Measurements from ENCODE around the gene CRIM1.

Gene CRIM1

GRCh38 chr2:36410681-36411080 lies 55.1 kb downstream of the CRIM1 start:
- Histone ChIP-seq H3K4me3 (ENCODE audit: low read length) (no peak overlapping the region), H3K36me3 (ENCODE audit: insufficient read depth, low read length) (no peaks in the 10 kb centered on the region; the same call in 1 of the 2 replicates), H3K4me1 (ENCODE audit: insufficient read depth, low read length) (peaks cover 72% of the 10 kb centered on the region), H3K9ac (ENCODE audit: low read depth, low read length) (no peak overlapping the region), H3K9me3 (ENCODE audit: insufficient read depth, low read depth, low read length) (no peaks in the 10 kb centered on the region), H3K27me3 (ENCODE audit: insufficient read depth, low read length) (no peaks in the 10 kb centered on the region), H3K27ac (ENCODE audit: low read depth, low read length) (no peak overlapping the region)
- 86% methylated on average over 4 of the region's 4 CpGs for WGBS

DNA sequence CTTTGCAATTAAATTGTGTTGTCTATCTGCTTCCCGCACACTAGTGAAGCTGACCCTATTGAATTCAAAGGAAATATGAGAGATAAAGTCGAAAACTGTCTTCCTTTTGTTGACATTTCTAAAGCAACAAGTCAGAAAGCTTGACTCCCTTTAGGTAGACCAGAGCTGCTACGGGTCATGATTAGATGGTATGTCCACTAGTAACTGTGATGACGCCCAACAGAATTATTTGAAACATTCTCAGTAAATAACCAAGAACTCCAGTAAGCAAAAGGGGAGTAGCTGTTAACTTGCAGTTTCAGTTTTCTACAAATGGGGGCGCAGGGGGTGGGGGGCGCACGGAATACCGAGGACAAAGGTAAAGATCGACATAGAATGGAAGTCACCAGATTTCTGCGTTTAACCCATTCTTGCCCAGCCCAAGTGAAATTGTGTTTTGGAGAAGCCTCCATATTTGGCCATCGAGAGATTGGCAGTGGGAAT lies 56.4 kb downstream of the CRIM1 start:
- H3K4me1 ChIP-seq (ENCODE audit: insufficient read depth, low read length) = peaks cover 60% of the 10 kb centered on the region
- 50% methylated on average over 11 of the region's 11 CpGs for WGBS

DNA sequence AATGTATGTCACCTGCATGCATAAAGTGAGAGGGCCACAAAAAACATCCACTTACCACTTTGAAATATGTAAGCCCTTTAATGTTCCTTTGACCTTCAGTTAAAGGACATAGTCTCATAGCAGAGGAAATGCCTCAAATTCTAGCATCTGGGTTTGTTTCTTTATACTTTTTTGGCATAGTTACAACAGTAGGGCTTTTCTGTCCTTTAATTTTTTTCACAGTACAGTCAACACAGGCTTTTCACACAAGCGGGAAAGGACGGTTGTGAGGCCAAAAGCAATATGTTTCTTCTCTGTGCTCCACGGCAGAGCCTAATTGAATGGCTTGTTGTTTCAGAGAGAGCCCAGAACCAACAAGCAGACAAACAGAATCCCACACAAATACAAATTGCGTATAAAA lies 57.6 kb downstream of the CRIM1 start:
- WGBS = 95% methylated on average over 4 of the region's 4 CpGs
- H3K9me3 ChIP-seq (ENCODE audit: insufficient read depth, low read depth, low read length) = no peaks in the 10 kb centered on the region
- H3K4me3 ChIP-seq (ENCODE audit: low read length) = no peak overlapping the region
- no peak overlapping the region for H3K27ac ChIP-seq (ENCODE audit: low read depth, low read length)
- H3K36me3 ChIP-seq (ENCODE audit: insufficient read depth, low read length) = no peaks in the 10 kb centered on the region; the same call in 1 of the 2 replicates
- H3K27me3 ChIP-seq (ENCODE audit: insufficient read depth, low read length) = no peaks in the 10 kb centered on the region
- peaks cover 48% of the 10 kb centered on the region for H3K4me1 ChIP-seq (ENCODE audit: insufficient read depth, low read length)
- H3K9ac ChIP-seq (ENCODE audit: low read depth, low read length) = no peak overlapping the region

More for the DNA sequence above, 56.4 kb downstream of the CRIM1 start:
- no peaks in the 10 kb centered on the region for H3K27me3 ChIP-seq (ENCODE audit: insufficient read depth, low read length)
- H3K9me3 ChIP-seq (ENCODE audit: insufficient read depth, low read depth, low read length) = no peaks in the 10 kb centered on the region
- no peak overlapping the region for H3K9ac ChIP-seq (ENCODE audit: low read depth, low read length)
- no peaks in the 10 kb centered on the region; the same call in 1 of the 2 replicates for H3K36me3 ChIP-seq (ENCODE audit: insufficient read depth, low read length)
- no peak overlapping the region for H3K4me3 ChIP-seq (ENCODE audit: low read length)
- no peak overlapping the region for H3K27ac ChIP-seq (ENCODE audit: low read depth, low read length)

DNA sequence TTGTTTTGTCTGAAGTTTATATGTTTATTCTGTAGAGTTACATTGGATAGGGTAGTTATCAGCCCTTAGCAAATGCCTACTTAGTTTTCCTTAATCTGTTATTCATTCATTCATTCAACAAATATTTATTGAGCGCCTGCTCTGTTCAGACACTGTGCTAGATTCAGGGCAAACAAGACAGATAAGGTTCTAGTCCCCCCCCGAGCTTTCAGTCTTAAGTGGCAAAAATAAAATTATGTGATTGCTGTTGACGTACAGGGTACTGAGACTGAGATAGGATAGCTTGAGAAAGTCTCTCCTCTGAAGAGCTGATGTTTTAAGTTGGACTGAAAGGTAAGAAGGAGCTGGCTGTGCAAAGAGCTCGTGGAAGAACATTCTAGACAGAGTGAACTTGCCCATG lies 58.7 kb downstream of the CRIM1 start:
- peaks cover 39% of the 10 kb centered on the region for H3K4me1 ChIP-seq (ENCODE audit: insufficient read depth, low read length)
- H3K27ac ChIP-seq (ENCODE audit: low read depth, low read length) = no peak overlapping the region
- no peaks in the 10 kb centered on the region for H3K9me3 ChIP-seq (ENCODE audit: insufficient read depth, low read depth, low read length)
- H3K27me3 ChIP-seq (ENCODE audit: insufficient read depth, low read length) = no peaks in the 10 kb centered on the region
- no peak overlapping the region for H3K4me3 ChIP-seq (ENCODE audit: low read length)
- no peak overlapping the region for H3K9ac ChIP-seq (ENCODE audit: low read depth, low read length)
- WGBS = 91% methylated on average over 4 of the region's 4 CpGs
- no peaks in the 10 kb centered on the region; the same call in 1 of the 2 replicates for H3K36me3 ChIP-seq (ENCODE audit: insufficient read depth, low read length)

DNA sequence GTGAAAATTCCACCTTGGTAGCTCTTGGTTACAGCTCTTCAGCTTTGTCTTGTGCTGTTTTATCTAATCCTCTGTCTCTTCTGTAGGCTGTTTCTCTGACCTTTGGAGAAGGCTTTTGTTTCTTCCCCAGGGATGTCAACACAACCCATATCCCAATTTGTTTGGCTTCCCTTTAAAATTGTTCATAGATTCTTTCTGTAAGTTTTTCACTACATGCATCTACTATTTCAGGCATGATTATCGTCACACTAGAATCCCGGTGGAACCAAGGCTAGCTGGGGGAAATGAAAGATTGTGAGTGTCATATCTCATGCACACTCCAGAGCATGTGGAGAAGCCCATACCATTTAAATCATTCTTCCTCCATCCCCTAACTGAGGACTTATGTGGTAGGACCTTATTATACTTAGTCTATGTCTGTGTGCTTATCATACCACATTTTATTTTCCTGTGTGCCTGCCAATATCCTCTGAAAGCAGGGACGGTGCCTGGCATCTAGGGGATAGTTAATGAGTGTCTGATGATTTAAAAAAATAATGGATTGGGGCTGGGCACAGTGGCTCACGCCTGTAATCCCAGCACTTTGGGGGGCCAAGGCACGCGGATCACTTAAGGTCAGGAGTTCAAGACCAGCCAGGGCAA lies 59.9 kb downstream of the CRIM1 start:
- H3K9me3 ChIP-seq (ENCODE audit: insufficient read depth, low read depth, low read length) = no peaks in the 10 kb centered on the region
- no peaks in the 10 kb centered on the region; the same call in 1 of the 2 replicates for H3K36me3 ChIP-seq (ENCODE audit: insufficient read depth, low read length)
- 94% methylated on average over 4 of the region's 6 CpGs for WGBS
- H3K9ac ChIP-seq (ENCODE audit: low read depth, low read length) = no peak overlapping the region
- H3K4me3 ChIP-seq (ENCODE audit: low read length) = no peak overlapping the region
- no peak overlapping the region for H3K27ac ChIP-seq (ENCODE audit: low read depth, low read length)
- no peaks in the 10 kb centered on the region for H3K27me3 ChIP-seq (ENCODE audit: insufficient read depth, low read length)
- H3K4me1 ChIP-seq (ENCODE audit: insufficient read depth, low read length) = peaks cover 39% of the 10 kb centered on the region

GRCh38 chr2:36416370-36417165 lies 61.0 kb downstream of the CRIM1 start:
- Histone ChIP-seq H3K27ac (ENCODE audit: low read depth, low read length) (no peak overlapping the region), H3K27me3 (ENCODE audit: insufficient read depth, low read length) (no peaks in the 10 kb centered on the region), H3K9ac (ENCODE audit: low read depth, low read length) (no peak overlapping the region), H3K36me3 (ENCODE audit: insufficient read depth, low read length) (no peaks in the 10 kb centered on the region; the same call in 1 of the 2 replicates), H3K4me1 (ENCODE audit: insufficient read depth, low read length) (peaks cover 39% of the 10 kb centered on the region), H3K4me3 (ENCODE audit: low read length) (no peak overlapping the region), H3K9me3 (ENCODE audit: insufficient read depth, low read depth, low read length) (no peaks in the 10 kb centered on the region)
- WGBS = 94% methylated on average over 8 of the region's 8 CpGs

- Histone ChIP-seq H3K36me3 (ENCODE audit: insufficient read depth, low read length) (no peaks in the 10 kb centered on the region), H3K9me3 (ENCODE audit: insufficient read depth, low read depth, low read length) (no peaks in the 10 kb centered on the region), H3K27ac (ENCODE audit: low read depth, low read length) (no peak overlapping the region), H3K27me3 (ENCODE audit: insufficient read depth, low read length) (no peaks in the 10 kb centered on the region), H3K4me3 (ENCODE audit: low read length) (no peak overlapping the region), H3K9ac (ENCODE audit: low read depth, low read length) (no peak overlapping the region), H3K4me1 (ENCODE audit: insufficient read depth, low read length) (peaks cover 44% of the 10 kb centered on the region)
- WGBS = 80% methylated on average over 6 of the region's 6 CpGs
Measured at GRCh38 chr2:36420569-36421181, 65.1 kb downstream of the CRIM1 start.

GRCh38 chr2:36421379-36421778 lies 65.8 kb downstream of the CRIM1 start:
- Histone ChIP-seq H3K4me3 (ENCODE audit: low read length) (no peak overlapping the region), H3K36me3 (ENCODE audit: insufficient read depth, low read length) (no peaks in the 10 kb centered on the region), H3K9me3 (ENCODE audit: insufficient read depth, low read depth, low read length) (no peaks in the 10 kb centered on the region), H3K4me1 (ENCODE audit: insufficient read depth, low read length) (peaks cover 44% of the 10 kb centered on the region), H3K27ac (ENCODE audit: low read depth, low read length) (no peak overlapping the region; the same call in 1 of the 2 replicates), H3K27me3 (ENCODE audit: insufficient read depth, low read length) (no peaks in the 10 kb centered on the region), H3K9ac (ENCODE audit: low read depth, low read length) (peak overlapping the region; percentile 34; the same call in 1 of the 2 replicates)
- WGBS = 49% methylated on average over 3 of the region's 3 CpGs

GRCh38 chr2:36423172-36423571 lies 67.6 kb downstream of the CRIM1 start:
- Histone ChIP-seq H3K4me1 (ENCODE audit: insufficient read depth, low read length) (peaks cover 44% of the 10 kb centered on the region), H3K36me3 (ENCODE audit: insufficient read depth, low read length) (no peaks in the 10 kb centered on the region)
- 90% methylated on average over 4 of the region's 5 CpGs for WGBS

DNA sequence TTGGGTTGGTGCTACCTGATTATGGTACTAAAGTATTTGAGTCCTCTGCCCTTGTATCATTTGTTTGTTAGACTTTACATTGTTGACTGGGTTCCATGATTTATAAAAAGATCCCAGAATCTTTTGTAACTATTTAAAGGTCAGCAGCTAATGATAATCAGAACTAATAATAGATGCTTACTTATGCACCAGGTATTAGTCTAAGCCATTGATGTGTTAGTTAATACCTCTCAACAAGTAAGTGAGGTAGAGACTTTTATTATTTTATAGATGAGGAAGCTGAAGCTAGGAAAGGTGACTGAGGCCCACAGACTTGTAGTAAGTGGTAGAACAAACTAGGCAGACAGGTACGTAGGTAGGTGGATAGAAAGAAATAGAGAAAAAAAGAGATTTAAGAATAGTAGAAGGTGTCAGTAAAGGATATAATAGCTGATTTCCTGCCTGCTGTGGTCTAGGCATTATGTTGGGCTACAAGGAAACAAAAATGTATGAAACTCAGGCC lies 68.1 kb downstream of the CRIM1 start:
- Histone ChIP-seq H3K4me3 (ENCODE audit: low read length) (no peak overlapping the region), H3K36me3 (ENCODE audit: insufficient read depth, low read length) (no peaks in the 10 kb centered on the region), H3K4me1 (ENCODE audit: insufficient read depth, low read length) (peaks cover 44% of the 10 kb centered on the region), H3K9me3 (ENCODE audit: insufficient read depth, low read depth, low read length) (no peaks in the 10 kb centered on the region), H3K27me3 (ENCODE audit: insufficient read depth, low read length) (no peaks in the 10 kb centered on the region), H3K27ac (ENCODE audit: low read depth, low read length) (no peak overlapping the region), H3K9ac (ENCODE audit: low read depth, low read length) (no peak overlapping the region)
- 93% methylated on average over 1 of the region's 1 CpG for WGBS

More at GRCh38 chr2:36423172-36423571, 67.6 kb downstream of the CRIM1 start:
- Histone ChIP-seq H3K27me3 (ENCODE audit: insufficient read depth, low read length) (no peaks in the 10 kb centered on the region), H3K9ac (ENCODE audit: low read depth, low read length) (no peak overlapping the region), H3K4me3 (ENCODE audit: low read length) (no peak overlapping the region), H3K9me3 (ENCODE audit: insufficient read depth, low read depth, low read length) (no peaks in the 10 kb centered on the region), H3K27ac (ENCODE audit: low read depth, low read length) (no peak overlapping the region)

All from HUES64 (cell line).